C4-2B (cell line): ENCODE data around the gene PPARG.

Experiments used
- ZFX ChIP-seq: fragments of 450-650 bp; IDR thresholded peaks from 2 replicates; pipeline ENCODE4 v1.6.1; 2017
- TF ChIP-seq, protein P1 (sequence below): fragments of 450-650 bp; conservative IDR thresholded peaks from 2 replicates; pipeline ENCODE4 v1.5.1; 2017; ENCODE audit warnings: mild to moderate bottlenecking

GRCh38 chr3:12252889-12253288 lies 36.0 kb upstream of the PPARG start:
- TF ChIP-seq, protein P1, sequence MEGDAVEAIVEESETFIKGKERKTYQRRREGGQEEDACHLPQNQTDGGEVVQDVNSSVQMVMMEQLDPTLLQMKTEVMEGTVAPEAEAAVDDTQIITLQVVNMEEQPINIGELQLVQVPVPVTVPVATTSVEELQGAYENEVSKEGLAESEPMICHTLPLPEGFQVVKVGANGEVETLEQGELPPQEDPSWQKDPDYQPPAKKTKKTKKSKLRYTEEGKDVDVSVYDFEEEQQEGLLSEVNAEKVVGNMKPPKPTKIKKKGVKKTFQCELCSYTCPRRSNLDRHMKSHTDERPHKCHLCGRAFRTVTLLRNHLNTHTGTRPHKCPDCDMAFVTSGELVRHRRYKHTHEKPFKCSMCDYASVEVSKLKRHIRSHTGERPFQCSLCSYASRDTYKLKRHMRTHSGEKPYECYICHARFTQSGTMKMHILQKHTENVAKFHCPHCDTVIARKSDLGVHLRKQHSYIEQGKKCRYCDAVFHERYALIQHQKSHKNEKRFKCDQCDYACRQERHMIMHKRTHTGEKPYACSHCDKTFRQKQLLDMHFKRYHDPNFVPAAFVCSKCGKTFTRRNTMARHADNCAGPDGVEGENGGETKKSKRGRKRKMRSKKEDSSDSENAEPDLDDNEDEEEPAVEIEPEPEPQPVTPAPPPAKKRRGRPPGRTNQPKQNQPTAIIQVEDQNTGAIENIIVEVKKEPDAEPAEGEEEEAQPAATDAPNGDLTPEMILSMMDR, result no peak
- TF ChIP-seq ZFX, result no peak
